Heart right ventricle (tissue), 16 donors: ENCODE results near the gene FCHO2. TPM values are rescaled to one million over a fixed set of nuclear protein-coding genes. Genes with fewer than 3 reads are reported as not detected.

ENCODE experiments used
- ATAC-seq, 8 donors: fragments of 200-7000 bp; cut with Tn5 transposase; one replicate each; pipeline ENCODE4 v1.9.1; 2020; ENCODE audit warnings: mild to moderate bottlenecking in 8 of 8, moderate library complexity in 8 of 8, moderate number of reproducible peaks in 1 of 8
- DNase-seq, 2 donors: peaks; one replicate each; pipeline ENCODE4 v3.0.0-alpha.2; 2020
- H3K27ac ChIP-seq, 10 donors: fragments of 200-600 bp; sonication (generic) in 2 of 10; one replicate each; pipeline versions ENCODE4 v1.5.0 to v1.8.0; 2020 to 2022; ENCODE audit warnings: mild to moderate bottlenecking in 3 of 10
- H3K27me3 ChIP-seq, 7 donors: fragments of 200-600 bp; one replicate each; pipeline ENCODE4 v1.8.0; 2021 to 2022; ENCODE audit warnings: mild to moderate bottlenecking in 2 of 7
- H3K36me3 ChIP-seq, 9 donors: fragments of 200-600 bp; sonication (generic) in 1 of 9; one replicate each; pipeline versions ENCODE4 v1.5.0 to v1.8.0; 2020 to 2022; ENCODE audit warnings: mild to moderate bottlenecking in 2 of 9
- H3K4me1 ChIP-seq, 9 donors: fragments of 200-600 bp; sonication (generic) in 1 of 9; one replicate each; pipeline versions ENCODE4 v1.5.0 to v1.8.0; 2020 to 2022; ENCODE audit warnings: mild to moderate bottlenecking in 4 of 9
- H3K4me3 ChIP-seq, 10 donors: fragments of 200-600 bp; sonication (generic) in 2 of 10; one replicate each; pipeline versions ENCODE4 v1.5.0 to v1.8.0; 2020 to 2022; ENCODE audit warnings: mild to moderate bottlenecking in 7 of 10, moderate library complexity in 2 of 10
- H3K9me3 ChIP-seq, 11 donors: fragments of 200-600 bp in 10 of 11; sonication (generic) in 2 of 11; one replicate each; pipeline versions ENCODE4 v1.5.0 to v1.8.0; 2013 to 2022; ENCODE audit warnings: mild to moderate bottlenecking in 2 of 11, control low read depth in 1 of 11, moderate library complexity in 1 of 11
- WGBS, 2 donors: extraction: QIAGEN DNeasy Blood & Tissue Kit; methylation state at CpG; one replicate each; pipeline ENCODE4 v1.1.7; 2013; ENCODE audit warnings: inconsistent platforms in 1 of 2; 5-methylcytosine and 5-hydroxymethylcytosine counted together
- intact Hi-C, 10 donors: fragments of 100-400 bp; cut with DNase I; formaldehyde crosslinking; loops; one replicate each; pipeline versions ENCODE4 v1.11.1 to v1.14.2; 2022
- polyA plus RNA-seq, 2 donors: library from polyadenylated mRNA; stranded (reverse); fragments of 200-250 nt; gene quantifications; one replicate each; pipeline ENCODE4 v1.2.3, GENCODE V29; 2013
- total RNA-seq, 10 donors: library from RNA; stranded (reverse); fragmentation: NEBNext Ultra II Directional in 3 of 10; extraction: Animal tissue kit (Norgen Biotek cat#: 25700) in 3 of 10; gene quantifications; one replicate each; pipeline versions ENCODE4 v1.2.1 to v1.2.4, GENCODE V29; 2021 to 2023
- TF ChIP-seq, protein P1 (sequence below), 9 donors: fragments of 200-600 bp; sonication (generic) in 2 of 9; IDR thresholded peaks; one replicate each; pipeline versions ENCODE4 v1.5.0 to v1.8.0; 2021 to 2022; ENCODE audit warnings: antibody characterized with exemption in 9 of 9, mild to moderate bottlenecking in 5 of 9, moderate library complexity in 1 of 9
- donor health status: Arrhythmogenic right ventricular cardiomyopathy.
- donor health status: ischemic (EF 13 %, LVEDD 7.1; RV severe dilation, severe dysfunction).
- donor health status: healthy with polysubstance abuse.
- donor health status: DM: no; HTN: yes; CAD: no.
- donor health status: DM: no; HTN: no; CAD: no.
- donor health status: ischemic (EF 25% LVEDD 6.9; RV normal size, moderate dysfunction).
- donor health status: ischemic (EF 25% LVEDD 5.7; RV mildly dilated, moderate dysfunction).
- donor health status: healthy.
- donor health status: DM: yes; HTN: yes; CAD: no.
- donor health status: Ischemic cardiomyopathy.
- donor health status: ischemic (EF 35%, LVEDD 5.7; RV mildly dilated, moderate dysfunction).
- donor health status: nonischemic (EF 11% LVEDD 7.7; RV severe dilation, severe dysfunction).
- donor health status: DM: yes; HTN: yes; CAD: no.
- donor health status: PGD.
- donor health status: ischemic (EF 29% LVEDD 5.4; RV normal size, mild dysfunction).
- donor health status: nonischemic (EF 23%, LVEDD 6.1; RV moderate dilation, normal function).

The FCHO2 gene
- total and polyA plus RNA-seq, 12 donors = 4.1 to 26.6 (median 20.2) TPM

DNA sequence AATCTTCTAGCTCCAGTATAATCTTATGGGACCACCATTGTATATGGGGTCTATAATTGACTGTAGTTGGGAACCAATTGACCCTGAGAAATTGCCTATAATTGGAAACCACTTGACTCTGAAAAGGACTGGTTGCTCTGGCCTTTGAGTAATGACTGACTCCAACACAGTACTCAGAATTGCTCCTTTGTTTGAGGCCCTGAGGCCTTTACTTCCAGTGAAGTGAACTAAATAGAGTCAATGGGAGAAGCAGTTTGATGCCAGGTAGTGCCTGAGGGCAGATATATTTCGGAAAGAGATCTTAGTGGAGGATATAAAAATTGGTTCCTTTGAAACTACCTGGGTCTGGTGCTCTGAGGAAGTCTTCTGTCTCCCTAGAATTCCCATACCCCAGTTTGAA, 148.5 kb downstream of the FCHO2 start:
- H3K27ac ChIP-seq = no peak overlapping the region
- TF ChIP-seq, protein P1, sequence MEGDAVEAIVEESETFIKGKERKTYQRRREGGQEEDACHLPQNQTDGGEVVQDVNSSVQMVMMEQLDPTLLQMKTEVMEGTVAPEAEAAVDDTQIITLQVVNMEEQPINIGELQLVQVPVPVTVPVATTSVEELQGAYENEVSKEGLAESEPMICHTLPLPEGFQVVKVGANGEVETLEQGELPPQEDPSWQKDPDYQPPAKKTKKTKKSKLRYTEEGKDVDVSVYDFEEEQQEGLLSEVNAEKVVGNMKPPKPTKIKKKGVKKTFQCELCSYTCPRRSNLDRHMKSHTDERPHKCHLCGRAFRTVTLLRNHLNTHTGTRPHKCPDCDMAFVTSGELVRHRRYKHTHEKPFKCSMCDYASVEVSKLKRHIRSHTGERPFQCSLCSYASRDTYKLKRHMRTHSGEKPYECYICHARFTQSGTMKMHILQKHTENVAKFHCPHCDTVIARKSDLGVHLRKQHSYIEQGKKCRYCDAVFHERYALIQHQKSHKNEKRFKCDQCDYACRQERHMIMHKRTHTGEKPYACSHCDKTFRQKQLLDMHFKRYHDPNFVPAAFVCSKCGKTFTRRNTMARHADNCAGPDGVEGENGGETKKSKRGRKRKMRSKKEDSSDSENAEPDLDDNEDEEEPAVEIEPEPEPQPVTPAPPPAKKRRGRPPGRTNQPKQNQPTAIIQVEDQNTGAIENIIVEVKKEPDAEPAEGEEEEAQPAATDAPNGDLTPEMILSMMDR (IDR thresholded peaks at IDR 0.05) = no peak
- peaks cover 0 to 3% (median 0%) of the 10 kb centered on the region in 9 donors for H3K36me3 ChIP-seq
- H3K27me3 ChIP-seq = no peaks in the 10 kb centered on the region
- peaks cover 0 to 15% (median 4%) of the 10 kb centered on the region in 11 donors for H3K9me3 ChIP-seq
- 63 to 79% methylated on average over 1 of the region's 1 CpG for WGBS, 2 donors
- intact Hi-C loops = no loop called here
- H3K4me1 ChIP-seq = no peaks in the 10 kb centered on the region
- DNase-seq = no peak
- no peak overlapping the region for H3K4me3 ChIP-seq
- no peak for ATAC-seq

DNA sequence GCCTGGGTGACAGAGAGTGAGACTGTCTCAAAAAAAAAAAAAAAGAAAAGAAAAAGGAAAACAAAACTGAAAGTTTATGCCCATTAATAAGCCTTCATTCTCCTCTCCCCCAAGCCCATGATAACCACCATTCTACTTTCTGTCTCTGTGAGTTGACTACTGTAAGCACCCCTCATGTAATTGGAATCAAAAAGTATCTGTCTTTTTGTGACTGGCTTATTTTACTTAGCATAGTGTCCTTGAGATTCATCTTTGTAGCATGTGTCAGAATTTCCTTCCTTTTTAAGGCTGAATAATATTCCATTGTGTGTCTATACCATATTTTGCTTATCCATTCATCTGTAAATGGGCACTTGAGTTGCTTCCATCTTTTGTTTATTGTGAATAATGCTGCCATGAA, 150.5 kb downstream of the FCHO2 start:
- TF ChIP-seq, protein P1 (IDR thresholded peaks at IDR 0.05) = no peak
- no peaks in the 10 kb centered on the region for H3K27me3 ChIP-seq
- intact Hi-C loops = no loop called here
- peaks cover 0 to 3% (median 0%) of the 10 kb centered on the region in 9 donors for H3K36me3 ChIP-seq
- DNase-seq (no peak), ATAC-seq (no peak)
- H3K27ac ChIP-seq = no peak overlapping the region
- H3K4me3 ChIP-seq = no peak overlapping the region
- no peaks in the 10 kb centered on the region for H3K4me1 ChIP-seq
- H3K9me3 ChIP-seq = peaks cover 0 to 15% (median 4%) of the 10 kb centered on the region in 11 donors

DNA sequence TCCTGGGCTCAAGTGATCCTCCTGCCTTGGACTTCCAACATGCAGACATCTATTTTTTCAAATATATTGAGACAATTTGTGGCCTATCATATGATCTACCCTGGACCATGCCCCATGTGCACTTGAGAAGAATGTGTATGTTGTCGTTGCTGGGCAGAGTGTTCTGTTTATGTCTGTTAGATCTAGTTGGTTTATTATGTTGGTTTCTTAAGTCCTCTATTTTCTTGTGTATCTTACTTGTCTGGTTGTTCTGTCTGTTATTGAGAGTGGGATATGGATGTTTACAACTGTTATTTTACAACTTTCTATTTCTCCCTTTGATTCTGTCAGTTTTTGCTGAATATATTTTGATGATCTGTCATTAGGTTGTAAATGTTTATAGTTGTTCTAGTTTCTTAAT, 154.3 kb downstream of the FCHO2 start:
- no peak for ATAC-seq
- Histone ChIP-seq H3K27me3 (peaks cover 0 to 9% (median 0%) of the 10 kb centered on the region in 7 donors), H3K36me3 (peaks cover 0 to 3% (median 0%) of the 10 kb centered on the region in 9 donors), H3K27ac (no peak overlapping the region), H3K9me3 (peaks cover 0 to 15% (median 4%) of the 10 kb centered on the region in 11 donors), H3K4me3 (no peak overlapping the region), H3K4me1 (no peaks in the 10 kb centered on the region)
- TF ChIP-seq, protein P1 (IDR thresholded peaks at IDR 0.05) = no peak
- WGBS, 2 donors = 84 to 94% methylated on average over 1 of the region's 1 CpG
- intact Hi-C loops = no loop called here
- no peak for DNase-seq

DNA sequence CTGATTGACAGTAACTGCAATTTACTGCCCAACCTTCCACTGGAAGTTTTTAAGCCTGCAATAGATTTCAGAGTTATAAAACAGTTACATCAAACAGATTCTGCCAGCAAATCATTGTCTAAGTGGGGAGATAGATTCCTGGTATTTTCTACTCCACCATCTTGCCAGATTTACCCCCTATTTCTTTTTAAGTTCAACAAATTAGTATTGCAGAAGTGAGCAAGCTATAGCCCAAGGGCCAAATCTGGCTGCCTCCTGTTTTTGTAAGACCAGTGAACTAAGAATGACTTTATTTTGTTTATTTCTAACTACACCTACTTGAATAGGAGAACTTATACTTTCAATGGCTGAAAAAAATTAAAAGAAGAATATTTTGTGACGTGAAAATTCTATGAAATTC, 155.7 kb downstream of the FCHO2 start:
- intact Hi-C loops = no loop called here
- WGBS, 2 donors = 89 to 91% methylated on average over 1 of the region's 1 CpG
- Histone ChIP-seq H3K36me3 (peaks cover 0 to 3% (median 0%) of the 10 kb centered on the region in 9 donors), H3K27me3 (peaks cover 0 to 16% (median 0%) of the 10 kb centered on the region in 7 donors), H3K4me3 (no peak overlapping the region), H3K4me1 (no peaks in the 10 kb centered on the region), H3K27ac (no peak overlapping the region), H3K9me3 (peaks cover 0 to 15% (median 4%) of the 10 kb centered on the region in 11 donors)
- DNase-seq = no peak
- no peak for ATAC-seq
- TF ChIP-seq, protein P1 (IDR thresholded peaks at IDR 0.05) = no peak
